ENCODE measurements around the gene PARD6B.
A peak's percentile ranks its signal among the peaks of the same experiment; 100 is the strongest.
"Not testable (repeated sequence)": the region's sequence is repeated elsewhere in the genome, so short reads cannot be mapped to it uniquely, and the experiment has no call there.

The PARD6B gene

DNA sequence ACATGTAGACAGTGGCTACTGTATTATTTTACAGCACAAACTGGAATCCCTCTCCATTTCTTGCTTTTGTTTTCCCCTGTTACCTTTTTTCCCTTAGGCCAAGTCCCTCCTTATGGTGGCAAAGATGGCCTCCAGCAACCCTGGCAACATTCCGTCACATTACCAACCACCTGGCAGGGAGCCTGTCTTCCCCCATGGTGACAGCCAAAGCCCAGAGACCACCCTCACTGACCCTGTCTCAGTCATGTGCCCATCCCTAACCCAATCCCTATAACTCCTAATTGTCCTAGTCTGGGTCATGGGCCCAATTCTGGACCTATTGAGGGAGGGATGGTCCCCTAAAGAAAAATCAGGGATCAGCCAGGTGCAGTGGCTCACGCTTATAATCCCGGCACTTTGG is 27.6 kb downstream of the PARD6B start:
- Histone ChIP-seq H3K27me3 (ENCODE audit: low read depth) (no peaks in the 10 kb centered on the region), H3K4me3 (no peak overlapping the region), H3K9me3 (no peaks in the 10 kb centered on the region), H3K4me1 (no peaks in the 10 kb centered on the region), H3K36me3 (replicated peaks) (no peaks in the 10 kb centered on the region)
- DNase-seq (ENCODE audit: low spot score in 2 of 2): no peak
- in situ Hi-C loops (cut with MboI; ENCODE audit: low sequenced_read_pairs): no loop called here

GRCh38 chr20:50759678-50760077 is 28.3 kb downstream of the PARD6B start:
- Histone ChIP-seq H3K4me3 (no peak overlapping the region), H3K27me3 (ENCODE audit: low read depth) (no peaks in the 10 kb centered on the region), H3K9me3 (no peaks in the 10 kb centered on the region), H3K36me3 (replicated peaks) (no peaks in the 10 kb centered on the region), H3K4me1 (no peaks in the 10 kb centered on the region)
- in situ Hi-C loops (cut with MboI; ENCODE audit: low sequenced_read_pairs): no loop called here
- DNase-seq (ENCODE audit: low spot score in 2 of 2): no peak

- Histone ChIP-seq H3K4me1 (peaks cover 10% of the 10 kb centered on the region), H3K9me3 (no peaks in the 10 kb centered on the region), H3K36me3 (replicated peaks) (no peaks in the 10 kb centered on the region), H3K27me3 (ENCODE audit: low read depth) (no peaks in the 10 kb centered on the region), H3K4me3 (no peak overlapping the region)
- in situ Hi-C loops (cut with MboI; ENCODE audit: low sequenced_read_pairs): no loop called here
- DNase-seq (ENCODE audit: low spot score in 2 of 2): no peak
Measured at GRCh38 chr20:50762045-50762422, 30.7 kb downstream of the PARD6B start.

DNA sequence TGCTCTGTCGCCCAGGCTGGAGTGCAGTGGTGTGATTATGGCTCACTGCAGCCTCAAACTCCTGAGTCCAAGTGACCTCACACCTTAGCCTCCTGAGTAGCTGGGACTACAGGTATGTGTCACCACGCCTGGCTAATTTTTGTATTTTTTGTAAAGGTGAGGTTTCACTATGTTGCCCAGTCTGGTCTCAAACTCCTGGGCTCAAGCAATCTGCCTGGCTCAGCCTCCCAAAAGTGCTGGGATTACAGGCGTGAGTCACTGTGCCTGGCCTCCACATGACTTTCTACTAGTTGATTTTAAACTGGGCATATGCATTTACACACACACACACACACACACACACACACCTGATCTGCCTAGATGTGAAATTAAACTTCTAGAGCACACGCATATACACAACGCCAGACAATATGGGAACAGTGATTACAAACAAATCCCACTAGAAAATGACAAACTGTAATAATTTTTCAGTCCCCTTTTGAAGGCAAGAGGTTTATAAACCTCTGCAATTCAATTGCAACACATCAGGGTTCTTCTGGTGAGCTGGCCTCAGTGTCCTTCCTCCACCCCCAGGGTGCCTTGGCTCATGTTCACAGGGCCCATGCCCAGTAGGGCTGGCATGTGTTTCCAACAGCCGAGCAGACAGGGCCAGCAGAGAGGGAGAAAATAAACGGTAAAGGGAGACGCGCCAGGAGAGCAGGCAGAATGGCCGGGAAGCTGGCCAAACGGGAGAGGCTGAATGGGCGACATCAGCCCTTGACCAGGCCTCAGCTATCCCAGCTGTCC is 31.2 kb downstream of the PARD6B start:
- H3K4me1 ChIP-seq: peaks cover 15% of the 10 kb centered on the region
- in situ Hi-C loops (cut with MboI; ENCODE audit: low sequenced_read_pairs): no loop called here
- H3K9me3 ChIP-seq: no peaks in the 10 kb centered on the region
- H3K36me3 ChIP-seq (replicated peaks): no peaks in the 10 kb centered on the region
- no peaks in the 10 kb centered on the region for H3K27me3 ChIP-seq (ENCODE audit: low read depth)
- no peak for DNase-seq (ENCODE audit: low spot score in 2 of 2)
- no peak overlapping the region for H3K4me3 ChIP-seq

GRCh38 chr20:50763550-50764458 is 32.4 kb downstream of the PARD6B start:
- H3K4me1 ChIP-seq: peaks cover 19% of the 10 kb centered on the region
- H3K27me3 ChIP-seq (ENCODE audit: low read depth); DNase-seq (ENCODE audit: low spot score in 2 of 2); H3K9me3 ChIP-seq; H3K4me3 ChIP-seq; in situ Hi-C loops (cut with MboI; ENCODE audit: low sequenced_read_pairs); H3K36me3 ChIP-seq (replicated peaks): not testable (repeated sequence)

DNA sequence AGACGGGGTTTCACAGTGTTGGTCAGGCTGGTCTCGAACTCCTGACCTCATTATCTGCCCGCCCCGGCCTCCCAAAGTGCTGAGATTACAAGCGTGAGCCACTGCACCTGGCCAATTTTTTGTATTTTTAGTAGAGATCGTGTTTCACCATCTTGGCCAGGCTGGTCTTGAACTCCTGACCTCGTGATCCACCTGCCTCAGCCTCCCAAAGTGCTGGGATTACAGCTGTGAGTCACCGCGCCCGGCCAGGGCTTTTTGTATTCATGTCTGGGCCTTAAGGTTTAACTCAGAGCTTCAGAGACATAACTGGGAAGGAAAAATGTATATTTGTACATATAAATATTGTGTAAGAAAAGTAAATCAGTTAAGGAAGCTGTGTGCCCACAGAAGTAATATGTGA is 33.9 kb downstream of the PARD6B start:
- in situ Hi-C loops (cut with MboI; ENCODE audit: low sequenced_read_pairs); H3K36me3 ChIP-seq (replicated peaks); H3K27me3 ChIP-seq (ENCODE audit: low read depth); H3K9me3 ChIP-seq; H3K4me3 ChIP-seq; DNase-seq (ENCODE audit: low spot score in 2 of 2): not testable (repeated sequence)
- H3K4me1 ChIP-seq: peaks cover 19% of the 10 kb centered on the region

DNA sequence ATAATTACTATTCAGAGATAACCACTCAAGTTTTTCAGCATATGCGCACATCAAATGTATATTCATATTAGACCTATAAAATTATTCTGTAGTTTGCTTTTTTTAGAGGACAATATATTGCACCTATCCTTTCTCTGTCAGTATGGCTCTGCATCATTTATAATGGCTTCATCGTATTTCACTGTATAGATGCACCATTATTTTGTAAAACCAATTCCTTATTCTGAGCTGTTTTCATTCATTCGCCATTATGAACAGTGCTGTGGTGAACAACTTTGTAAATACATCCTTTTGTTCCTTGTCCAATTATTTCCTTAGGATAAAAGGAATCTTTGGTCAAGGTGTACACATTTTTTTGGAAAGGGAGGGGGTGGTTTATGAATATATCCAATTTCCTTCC is 34.3 kb downstream of the PARD6B start:
- no peaks in the 10 kb centered on the region for H3K27me3 ChIP-seq (ENCODE audit: low read depth)
- no peak for DNase-seq (ENCODE audit: low spot score in 2 of 2)
- peaks cover 19% of the 10 kb centered on the region for H3K4me1 ChIP-seq
- no peaks in the 10 kb centered on the region for H3K36me3 ChIP-seq (replicated peaks)
- no peak overlapping the region for H3K4me3 ChIP-seq
- in situ Hi-C loops (cut with MboI; ENCODE audit: low sequenced_read_pairs): no loop called here
- no peaks in the 10 kb centered on the region for H3K9me3 ChIP-seq

GRCh38 chr20:50766955-50767809 is 35.8 kb downstream of the PARD6B start:
- in situ Hi-C loops (cut with MboI; ENCODE audit: low sequenced_read_pairs); H3K36me3 ChIP-seq (replicated peaks); H3K9me3 ChIP-seq; H3K27me3 ChIP-seq (ENCODE audit: low read depth): not testable (repeated sequence)
- H3K4me1 ChIP-seq: peaks cover 19% of the 10 kb centered on the region
- 0 out of 2 replicates have a peak overlapping the region, but pooled peaks have one; percentile 1 for H3K4me3 ChIP-seq
- DNase-seq (ENCODE audit: low spot score in 2 of 2): peak; percentile 47 to 61

DNA sequence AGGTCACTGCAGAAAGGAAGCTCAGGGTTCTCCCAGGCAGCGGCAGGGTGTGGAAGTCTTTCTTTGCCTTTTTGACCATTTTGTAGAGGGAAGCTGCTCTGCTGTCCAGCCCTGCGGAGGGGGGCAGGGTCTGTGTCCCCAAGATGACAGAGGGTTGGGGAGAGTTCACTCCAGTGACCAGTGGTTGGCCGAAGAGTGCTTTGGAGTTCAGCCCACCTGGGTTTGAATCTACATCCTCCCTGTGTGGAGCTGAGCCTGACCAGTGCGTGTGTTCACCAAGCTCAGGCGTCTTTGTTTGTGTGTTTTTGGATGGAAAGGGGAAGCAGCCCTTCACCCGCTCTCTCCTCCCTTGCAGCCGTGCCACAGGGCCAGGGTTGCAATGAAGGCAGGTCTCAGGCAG is 37.6 kb downstream of the PARD6B start:
- DNase-seq (ENCODE audit: low spot score in 2 of 2); H3K9me3 ChIP-seq; in situ Hi-C loops (cut with MboI; ENCODE audit: low sequenced_read_pairs); H3K36me3 ChIP-seq (replicated peaks); H3K27me3 ChIP-seq (ENCODE audit: low read depth); H3K4me3 ChIP-seq: not testable (repeated sequence)
- H3K4me1 ChIP-seq: peaks cover 19% of the 10 kb centered on the region

DNA sequence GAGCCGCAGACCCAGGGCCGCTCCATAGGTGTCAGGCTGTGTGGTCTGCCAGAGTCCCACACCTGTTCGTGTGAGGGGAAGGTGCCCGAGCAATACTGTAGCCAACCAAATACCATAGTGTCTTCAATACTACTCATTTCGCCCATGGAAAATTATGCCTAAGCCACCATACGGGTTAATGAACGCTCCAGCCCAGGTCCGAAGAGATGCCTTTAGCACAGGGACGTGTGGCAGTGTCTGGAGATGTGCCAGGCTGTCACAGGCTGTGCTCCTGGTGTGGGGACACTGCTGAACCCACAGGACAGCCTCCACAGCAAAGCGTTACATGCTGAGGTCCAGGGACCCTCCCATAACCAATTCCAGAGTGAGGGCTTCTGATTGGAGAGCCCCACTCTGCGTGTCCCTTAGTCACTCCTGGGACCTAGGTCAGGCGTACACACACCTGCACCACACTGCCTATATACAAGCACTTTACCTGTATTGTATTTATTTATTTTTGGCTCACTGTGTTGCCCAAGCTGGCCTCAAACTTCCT is 38.2 kb downstream of the PARD6B start:
- in situ Hi-C loops (cut with MboI; ENCODE audit: low sequenced_read_pairs); H3K36me3 ChIP-seq (replicated peaks); DNase-seq (ENCODE audit: low spot score in 2 of 2); H3K27me3 ChIP-seq (ENCODE audit: low read depth); H3K4me3 ChIP-seq; H3K9me3 ChIP-seq: not testable (repeated sequence)
- H3K4me1 ChIP-seq: peaks cover 19% of the 10 kb centered on the region

DNA sequence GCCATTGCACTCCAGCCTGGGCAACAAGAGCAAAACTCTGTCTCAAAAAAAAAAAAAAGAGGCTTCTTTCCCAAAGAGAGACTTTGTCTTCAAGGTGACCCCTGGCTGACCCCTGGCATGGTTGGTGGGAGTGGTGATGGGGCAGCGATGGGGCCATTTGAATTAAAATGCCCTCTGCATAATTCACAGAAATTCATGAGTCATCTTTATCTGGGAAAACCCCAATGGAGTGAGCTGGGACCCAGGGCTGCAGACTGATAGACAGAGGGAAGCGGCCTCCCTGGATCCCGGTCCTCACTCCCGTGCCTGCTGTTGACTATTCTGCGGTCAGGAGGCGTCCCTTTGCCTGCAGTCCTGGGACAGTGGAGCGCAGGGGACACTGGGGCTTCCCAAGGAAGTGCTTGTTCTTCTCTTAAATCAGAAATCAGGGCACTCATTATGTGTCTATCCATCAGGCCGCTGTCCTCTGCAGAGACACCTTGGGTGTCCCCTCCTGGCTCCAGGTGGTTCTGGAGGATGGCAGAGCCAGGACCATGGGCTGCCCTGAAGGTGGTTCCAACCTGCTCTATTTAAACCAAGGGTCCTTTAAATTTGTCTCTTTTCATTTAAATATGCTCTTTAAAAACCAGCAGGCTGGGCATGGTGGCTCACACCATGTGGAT is 40.2 kb downstream of the PARD6B start:
- H3K4me3 ChIP-seq; H3K27me3 ChIP-seq (ENCODE audit: low read depth); H3K9me3 ChIP-seq; in situ Hi-C loops (cut with MboI; ENCODE audit: low sequenced_read_pairs); H3K36me3 ChIP-seq (replicated peaks); DNase-seq (ENCODE audit: low spot score in 2 of 2): not testable (repeated sequence)
- H3K4me1 ChIP-seq: peaks cover 13% of the 10 kb centered on the region

DNA sequence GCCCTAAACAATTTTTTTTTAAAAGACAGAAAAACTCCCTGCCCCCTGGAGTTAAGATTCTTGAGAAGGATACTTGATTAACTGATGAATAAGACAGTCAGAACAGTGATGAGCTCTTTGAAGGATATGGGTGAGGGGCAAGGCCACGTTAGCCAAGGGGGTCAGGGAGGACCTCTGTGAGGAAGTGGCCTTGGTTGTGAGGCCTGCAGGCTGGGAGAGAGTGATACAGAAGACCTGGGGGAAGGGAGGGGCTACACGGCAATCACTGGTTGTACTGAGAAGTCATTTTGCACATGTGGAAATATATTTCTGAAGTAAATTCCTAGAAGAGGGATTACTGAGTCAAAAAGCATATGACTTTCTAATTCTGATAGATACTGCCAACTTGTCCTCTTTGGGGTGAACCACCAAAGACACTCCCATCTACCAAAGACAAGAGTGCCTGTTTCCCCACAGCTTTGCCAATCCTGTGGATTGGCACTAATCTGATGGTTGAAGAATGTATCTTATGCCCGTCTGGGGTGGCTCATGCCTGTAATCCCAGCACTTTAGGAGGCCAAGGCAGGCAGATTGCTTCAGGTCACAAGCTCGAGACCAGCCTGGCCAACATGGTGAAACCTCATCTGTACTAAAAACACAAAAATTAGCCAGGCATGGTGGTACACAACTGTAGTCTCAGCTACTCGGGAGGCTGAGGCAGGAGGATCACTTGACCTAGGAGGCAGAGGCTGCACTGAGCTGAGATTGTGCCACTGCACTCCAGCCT is 41.2 kb downstream of the PARD6B start:
- no peaks in the 10 kb centered on the region for H3K27me3 ChIP-seq (ENCODE audit: low read depth)
- no peak overlapping the region for H3K4me3 ChIP-seq
- H3K36me3 ChIP-seq (replicated peaks): no peaks in the 10 kb centered on the region
- in situ Hi-C loops (cut with MboI; ENCODE audit: low sequenced_read_pairs): no loop called here
- peaks cover 5% of the 10 kb centered on the region for H3K4me1 ChIP-seq
- no peak for DNase-seq (ENCODE audit: low spot score in 2 of 2)
- H3K9me3 ChIP-seq: no peaks in the 10 kb centered on the region

Measured in HAP-1 (cell line).